Measurements from ENCODE around the gene MSX1. TPM values are rescaled to one million over a fixed set of nuclear protein-coding genes. Genes with fewer than 3 reads are reported as not detected.
A peak's percentile ranks its signal among the peaks of the same experiment; 100 is the strongest.

MSX1 gene
- total and polyA plus RNA-seq, 2 of the 13 experiments (the other 11 are each of a cell fraction or from before 2014, with no cell fraction given), result 12.1 to 14.9 TPM

DNA sequence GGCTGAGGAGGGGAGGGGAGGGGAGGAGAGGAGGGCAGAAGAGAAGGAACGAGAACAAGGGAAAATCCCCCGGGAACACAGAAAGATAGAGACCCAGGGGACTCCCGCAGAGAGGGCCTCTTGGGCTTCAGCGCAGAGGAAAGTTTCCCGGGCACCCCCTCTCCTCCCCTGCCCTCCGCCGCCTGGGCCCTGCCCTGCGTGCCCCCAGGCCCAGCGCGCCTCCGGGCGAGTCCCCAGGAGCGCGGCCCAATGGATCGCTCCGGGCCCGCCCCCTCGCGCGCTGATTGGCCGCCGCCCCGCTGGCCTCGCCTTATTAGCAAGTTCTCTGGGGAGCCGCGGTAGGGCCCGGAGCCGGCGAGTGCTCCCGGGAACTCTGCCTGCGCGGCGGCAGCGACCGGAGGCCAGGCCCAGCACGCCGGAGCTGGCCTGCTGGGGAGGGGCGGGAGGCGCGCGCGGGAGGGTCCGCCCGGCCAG lies at the start of gene MSX1 (continued):
- TF ChIP-seq, protein P1, sequence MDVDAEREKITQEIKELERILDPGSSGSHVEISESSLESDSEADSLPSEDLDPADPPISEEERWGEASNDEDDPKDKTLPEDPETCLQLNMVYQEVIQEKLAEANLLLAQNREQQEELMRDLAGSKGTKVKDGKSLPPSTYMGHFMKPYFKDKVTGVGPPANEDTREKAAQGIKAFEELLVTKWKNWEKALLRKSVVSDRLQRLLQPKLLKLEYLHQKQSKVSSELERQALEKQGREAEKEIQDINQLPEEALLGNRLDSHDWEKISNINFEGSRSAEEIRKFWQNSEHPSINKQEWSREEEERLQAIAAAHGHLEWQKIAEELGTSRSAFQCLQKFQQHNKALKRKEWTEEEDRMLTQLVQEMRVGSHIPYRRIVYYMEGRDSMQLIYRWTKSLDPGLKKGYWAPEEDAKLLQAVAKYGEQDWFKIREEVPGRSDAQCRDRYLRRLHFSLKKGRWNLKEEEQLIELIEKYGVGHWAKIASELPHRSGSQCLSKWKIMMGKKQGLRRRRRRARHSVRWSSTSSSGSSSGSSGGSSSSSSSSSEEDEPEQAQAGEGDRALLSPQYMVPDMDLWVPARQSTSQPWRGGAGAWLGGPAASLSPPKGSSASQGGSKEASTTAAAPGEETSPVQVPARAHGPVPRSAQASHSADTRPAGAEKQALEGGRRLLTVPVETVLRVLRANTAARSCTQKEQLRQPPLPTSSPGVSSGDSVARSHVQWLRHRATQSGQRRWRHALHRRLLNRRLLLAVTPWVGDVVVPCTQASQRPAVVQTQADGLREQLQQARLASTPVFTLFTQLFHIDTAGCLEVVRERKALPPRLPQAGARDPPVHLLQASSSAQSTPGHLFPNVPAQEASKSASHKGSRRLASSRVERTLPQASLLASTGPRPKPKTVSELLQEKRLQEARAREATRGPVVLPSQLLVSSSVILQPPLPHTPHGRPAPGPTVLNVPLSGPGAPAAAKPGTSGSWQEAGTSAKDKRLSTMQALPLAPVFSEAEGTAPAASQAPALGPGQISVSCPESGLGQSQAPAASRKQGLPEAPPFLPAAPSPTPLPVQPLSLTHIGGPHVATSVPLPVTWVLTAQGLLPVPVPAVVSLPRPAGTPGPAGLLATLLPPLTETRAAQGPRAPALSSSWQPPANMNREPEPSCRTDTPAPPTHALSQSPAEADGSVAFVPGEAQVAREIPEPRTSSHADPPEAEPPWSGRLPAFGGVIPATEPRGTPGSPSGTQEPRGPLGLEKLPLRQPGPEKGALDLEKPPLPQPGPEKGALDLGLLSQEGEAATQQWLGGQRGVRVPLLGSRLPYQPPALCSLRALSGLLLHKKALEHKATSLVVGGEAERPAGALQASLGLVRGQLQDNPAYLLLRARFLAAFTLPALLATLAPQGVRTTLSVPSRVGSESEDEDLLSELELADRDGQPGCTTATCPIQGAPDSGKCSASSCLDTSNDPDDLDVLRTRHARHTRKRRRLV (CRISPR knock-in tag; IDR thresholded peaks at IDR 0.05), result no peak
- TF ChIP-seq ZNF772 (CRISPR knock-in tag; IDR thresholded peaks at IDR 0.05) (no peak), NFE2L2 (IDR thresholded peaks at IDR 0.05; ENCODE audit: low read length) (no peak), ZFP1 (CRISPR knock-in tag; IDR thresholded peaks at IDR 0.05) (no peak), POLR2A (IDR thresholded peaks at IDR 0.05; ENCODE audit: insufficient read depth in 1 of 2, low read depth in 2 of 2, low read length in 2 of 2) (peak; percentile 90 to 96), ZNF10 (CRISPR knock-in tag; IDR thresholded peaks at IDR 0.05; ENCODE audit: borderline replicate concordance, low read depth) (no peak), ERF (CRISPR knock-in tag; IDR thresholded peaks at IDR 0.05) (0 out of 2 replicates have a peak, but pooled peaks have one; percentile 23), KLF12 (CRISPR knock-in tag; IDR thresholded peaks at IDR 0.05; ENCODE audit: borderline replicate concordance) (no peak), NFYB (CRISPR knock-in tag; IDR thresholded peaks at IDR 0.05) (peak; percentile 89), ZNF282 (IDR thresholded peaks at IDR 0.05; ENCODE audit: partially characterized antibody) (no peak), ZNF703 (CRISPR knock-in tag; IDR thresholded peaks at IDR 0.05; ENCODE audit: borderline replicate concordance) (no peak), ZNF432 (CRISPR knock-in tag; IDR thresholded peaks at IDR 0.05; ENCODE audit: borderline replicate concordance) (no peak), REXO4 (CRISPR knock-in tag; IDR thresholded peaks at IDR 0.05; ENCODE audit: borderline replicate concordance) (no peak), PHB2 (IDR thresholded peaks at IDR 0.05; ENCODE audit: partially characterized antibody) (no peak), ZNF557 (CRISPR knock-in tag; IDR thresholded peaks at IDR 0.05) (no peak), SRSF9 (IDR thresholded peaks at IDR 0.05; ENCODE audit: borderline replicate concordance, insufficient read depth, low read depth, low read length, poor library complexity, severe bottlenecking) (no peak), ZNF253 (CRISPR knock-in tag; IDR thresholded peaks at IDR 0.05; ENCODE audit: borderline replicate concordance) (no peak)
- TF ChIP-seq, protein P2, sequence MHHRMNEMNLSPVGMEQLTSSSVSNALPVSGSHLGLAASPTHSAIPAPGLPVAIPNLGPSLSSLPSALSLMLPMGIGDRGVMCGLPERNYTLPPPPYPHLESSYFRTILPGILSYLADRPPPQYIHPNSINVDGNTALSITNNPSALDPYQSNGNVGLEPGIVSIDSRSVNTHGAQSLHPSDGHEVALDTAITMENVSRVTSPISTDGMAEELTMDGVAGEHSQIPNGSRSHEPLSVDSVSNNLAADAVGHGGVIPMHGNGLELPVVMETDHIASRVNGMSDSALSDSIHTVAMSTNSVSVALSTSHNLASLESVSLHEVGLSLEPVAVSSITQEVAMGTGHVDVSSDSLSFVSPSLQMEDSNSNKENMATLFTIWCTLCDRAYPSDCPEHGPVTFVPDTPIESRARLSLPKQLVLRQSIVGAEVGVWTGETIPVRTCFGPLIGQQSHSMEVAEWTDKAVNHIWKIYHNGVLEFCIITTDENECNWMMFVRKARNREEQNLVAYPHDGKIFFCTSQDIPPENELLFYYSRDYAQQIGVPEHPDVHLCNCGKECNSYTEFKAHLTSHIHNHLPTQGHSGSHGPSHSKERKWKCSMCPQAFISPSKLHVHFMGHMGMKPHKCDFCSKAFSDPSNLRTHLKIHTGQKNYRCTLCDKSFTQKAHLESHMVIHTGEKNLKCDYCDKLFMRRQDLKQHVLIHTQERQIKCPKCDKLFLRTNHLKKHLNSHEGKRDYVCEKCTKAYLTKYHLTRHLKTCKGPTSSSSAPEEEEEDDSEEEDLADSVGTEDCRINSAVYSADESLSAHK (CRISPR knock-in tag; IDR thresholded peaks at IDR 0.05; ENCODE audit: borderline replicate concordance), result no peak
- TF ChIP-seq, protein P3, sequence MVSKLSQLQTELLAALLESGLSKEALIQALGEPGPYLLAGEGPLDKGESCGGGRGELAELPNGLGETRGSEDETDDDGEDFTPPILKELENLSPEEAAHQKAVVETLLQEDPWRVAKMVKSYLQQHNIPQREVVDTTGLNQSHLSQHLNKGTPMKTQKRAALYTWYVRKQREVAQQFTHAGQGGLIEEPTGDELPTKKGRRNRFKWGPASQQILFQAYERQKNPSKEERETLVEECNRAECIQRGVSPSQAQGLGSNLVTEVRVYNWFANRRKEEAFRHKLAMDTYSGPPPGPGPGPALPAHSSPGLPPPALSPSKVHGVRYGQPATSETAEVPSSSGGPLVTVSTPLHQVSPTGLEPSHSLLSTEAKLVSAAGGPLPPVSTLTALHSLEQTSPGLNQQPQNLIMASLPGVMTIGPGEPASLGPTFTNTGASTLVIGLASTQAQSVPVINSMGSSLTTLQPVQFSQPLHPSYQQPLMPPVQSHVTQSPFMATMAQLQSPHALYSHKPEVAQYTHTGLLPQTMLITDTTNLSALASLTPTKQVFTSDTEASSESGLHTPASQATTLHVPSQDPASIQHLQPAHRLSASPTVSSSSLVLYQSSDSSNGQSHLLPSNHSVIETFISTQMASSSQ (IDR thresholded peaks at IDR 0.05; ENCODE audit: low read depth), result 0 out of 2 replicates have a peak, but pooled peaks have one; percentile 22
- TF ChIP-seq, protein P3 (CRISPR knock-in tag; IDR thresholded peaks at IDR 0.05; ENCODE audit: borderline replicate concordance), result no peak
